Parathyroid adenoma (tissue), 2 donors: ENCODE data around the gene TRIM71.

ENCODE experiments used
- H2AFZ ChIP-seq: fragments of 300-600 bp; sonication (generic); one replicate; pipeline ENCODE4 v1.7.0; 2017; ENCODE audit warnings: antibody characterized with exemption, mild to moderate bottlenecking
- H3K27ac ChIP-seq: fragments of 300-600 bp; sonication (generic); one replicate; pipeline ENCODE4 v1.7.0; 2017
- H3K27me3 ChIP-seq: fragments of 300-600 bp; sonication (generic); one replicate; pipeline ENCODE4 v1.7.0; 2017; ENCODE audit warnings: low read length; ENCODE audit not compliant: control insufficient read depth, insufficient read depth
- H3K36me3 ChIP-seq: fragments of 300-600 bp; sonication (generic); one replicate; pipeline ENCODE4 v1.7.0; 2017; ENCODE audit warnings: low read length; ENCODE audit not compliant: control insufficient read depth, insufficient read depth
- H3K4me1 ChIP-seq: fragments of 300-600 bp; sonication (generic); one replicate; pipeline ENCODE4 v1.7.0; 2017; ENCODE audit warnings: control low read depth
- H3K4me2 ChIP-seq: fragments of 300-600 bp; sonication (generic); one replicate; pipeline ENCODE4 v1.7.0; 2017; ENCODE audit warnings: low read length
- H3K4me3 ChIP-seq: fragments of 300-600 bp; sonication (generic); one replicate; pipeline ENCODE4 v1.7.0; 2017; ENCODE audit warnings: low read depth, low read length
- H3K79me2 ChIP-seq: fragments of 300-600 bp; sonication (generic); one replicate; pipeline ENCODE4 v1.7.0; 2017; ENCODE audit warnings: control low read depth
- H3K9ac ChIP-seq: fragments of 300-600 bp; sonication (generic); one replicate; pipeline ENCODE4 v1.7.0; 2017; ENCODE audit warnings: mild to moderate bottlenecking
- H3K9me3 ChIP-seq: fragments of 300-600 bp; sonication (generic); one replicate; pipeline ENCODE4 v1.7.0; 2017; ENCODE audit warnings: low read length; ENCODE audit not compliant: control insufficient read depth
- CTCF ChIP-seq: fragments of 300-600 bp; sonication (generic); IDR thresholded peaks from one replicate; pipeline ENCODE4 v1.7.0; 2017; ENCODE audit warnings: antibody characterized with exemption, mild to moderate bottlenecking
- donor health status: primary hyperparathyroidism.

The TRIM71 gene

GRCh38 chr3:32817558-32818228 is at the start of gene TRIM71:
Gene TRIM71, plus strand, starts transcription at chr3:32817997. Its CDS starts 84 bp downstream, at chr3:32818081.
- Histone ChIP-seq H3K36me3 (no peaks in the 10 kb centered on the region), H3K9ac (no peak within 1 kb of the TSS), H3K27me3 (no peaks in the 10 kb centered on the region), H3K27ac (no peak within 1 kb of the TSS), H3K79me2 (no peaks in the 10 kb centered on the region), H3K4me2 (peak within 1 kb of the TSS; percentile 79), H2AFZ (peak within 1 kb of the TSS; percentile 82), H3K4me3 (peak within 1 kb of the TSS; percentile 46), H3K4me1 (no peaks in the 10 kb centered on the region), H3K9me3 (no peaks in the 10 kb centered on the region)
- no peak for TF ChIP-seq CTCF

- H3K4me3 ChIP-seq = no peak overlapping the region
- no peak overlapping the region for H3K4me2 ChIP-seq
- H3K4me1 ChIP-seq = no peaks in the 10 kb centered on the region
- no peak for TF ChIP-seq CTCF
- H3K79me2 ChIP-seq = no peaks in the 10 kb centered on the region
- no peak overlapping the region for H2AFZ ChIP-seq
- no peak overlapping the region for H3K27ac ChIP-seq
- H3K9ac ChIP-seq = no peak overlapping the region
- H3K9me3 ChIP-seq = no peaks in the 10 kb centered on the region
- H3K27me3 ChIP-seq = no peaks in the 10 kb centered on the region
- no peaks in the 10 kb centered on the region for H3K36me3 ChIP-seq
Observed at GRCh38 chr3:32778389-32778788, 39.4 kb upstream of the TRIM71 start.

- H3K4me3 ChIP-seq = no peak overlapping the region
- H3K9ac ChIP-seq = no peak overlapping the region
- H3K9me3 ChIP-seq = no peaks in the 10 kb centered on the region
- H3K27me3 ChIP-seq = no peaks in the 10 kb centered on the region
- no peak overlapping the region for H2AFZ ChIP-seq
- no peak overlapping the region for H3K27ac ChIP-seq
- no peaks in the 10 kb centered on the region for H3K79me2 ChIP-seq
- H3K4me2 ChIP-seq = no peak overlapping the region
- no peak for TF ChIP-seq CTCF
- H3K4me1 ChIP-seq = no peaks in the 10 kb centered on the region
- no peaks in the 10 kb centered on the region for H3K36me3 ChIP-seq
Observed at GRCh38 chr3:32780071-32780734, 37.6 kb upstream of the TRIM71 start.

GRCh38 chr3:32780735-32781210 is 37.0 kb upstream of the TRIM71 start:
- Histone ChIP-seq H2AFZ (peak overlapping the region; percentile 86), H3K27me3 (no peaks in the 10 kb centered on the region), H3K79me2 (no peaks in the 10 kb centered on the region), H3K27ac (no peak overlapping the region), H3K9ac (no peak overlapping the region), H3K9me3 (no peaks in the 10 kb centered on the region), H3K36me3 (no peaks in the 10 kb centered on the region), H3K4me3 (peak overlapping the region; percentile 66), H3K4me2 (peak overlapping the region; percentile 100), H3K4me1 (no peaks in the 10 kb centered on the region)
- TF ChIP-seq CTCF = no peak
